Muscle of arm (tissue), 12 donors: Measurements from ENCODE around the gene ARHGAP22. TPM values are rescaled to one million over a fixed set of nuclear protein-coding genes. Genes with fewer than 3 reads are reported as not detected.

Experiments
- DNase-seq: peaks from one replicate; pipeline ENCODE4 v3.0.0-alpha.2; 2013
- polyA plus RNA-seq, 12 donors: library from polyadenylated mRNA; unstranded; fragments of 120-200 nt; gene quantifications; one replicate each; pipeline ENCODE4 v1.2.1, GENCODE V29; 2013; ENCODE audit not compliant: insufficient read length in 12 of 12

The ARHGAP22 gene
- polyA plus RNA-seq, 12 donors = 0.76 to 3.4 (median 1.3) TPM; not detected in 2

- no peak for DNase-seq
Observed at GRCh38 chr10:48465860-48466521, 138.9 kb downstream of the ARHGAP22 start.

GRCh38 chr10:48464871-48465736, 139.8 kb downstream of the ARHGAP22 start:
- peak; percentile 43 for DNase-seq

GRCh38 chr10:48464121-48464870, 140.6 kb downstream of the ARHGAP22 start:
- DNase-seq = no peak

GRCh38 chr10:48463318-48464003, 141.4 kb downstream of the ARHGAP22 start:
- DNase-seq = no peak

- DNase-seq = no peak
Observed at GRCh38 chr10:48462482-48463020, 142.3 kb downstream of the ARHGAP22 start.

- DNase-seq = no peak
Observed at GRCh38 chr10:48461623-48462481, 143.0 kb downstream of the ARHGAP22 start.

- no peak for DNase-seq
Observed at GRCh38 chr10:48460182-48460581, 144.7 kb downstream of the ARHGAP22 start.

- DNase-seq = no peak
Observed at GRCh38 chr10:48459270-48460150, 145.4 kb downstream of the ARHGAP22 start.

- DNase-seq = no peak
Observed at GRCh38 chr10:48458662-48459048, 146.2 kb downstream of the ARHGAP22 start.

GRCh38 chr10:48457949-48458661, 146.8 kb downstream of the ARHGAP22 start:
- DNase-seq = no peak

- DNase-seq = no peak
Observed at GRCh38 chr10:48456808-48457761, 147.8 kb downstream of the ARHGAP22 start.

- peak; percentile 46 for DNase-seq
Observed at GRCh38 chr10:48456361-48456804, 148.5 kb downstream of the ARHGAP22 start.

GRCh38 chr10:48455392-48456151, 149.3 kb downstream of the ARHGAP22 start:
- no peak for DNase-seq

- DNase-seq = no peak
Observed at GRCh38 chr10:48455055-48455391, 149.8 kb downstream of the ARHGAP22 start.

- DNase-seq = no peak
Observed at GRCh38 chr10:48454302-48455054, 150.4 kb downstream of the ARHGAP22 start.
